ENCODE results near the gene NCAM1.
"Not testable (repeated sequence)": the region's sequence is repeated elsewhere in the genome, so short reads cannot be mapped to it uniquely, and the experiment has no call there.

Gene NCAM1

DNA sequence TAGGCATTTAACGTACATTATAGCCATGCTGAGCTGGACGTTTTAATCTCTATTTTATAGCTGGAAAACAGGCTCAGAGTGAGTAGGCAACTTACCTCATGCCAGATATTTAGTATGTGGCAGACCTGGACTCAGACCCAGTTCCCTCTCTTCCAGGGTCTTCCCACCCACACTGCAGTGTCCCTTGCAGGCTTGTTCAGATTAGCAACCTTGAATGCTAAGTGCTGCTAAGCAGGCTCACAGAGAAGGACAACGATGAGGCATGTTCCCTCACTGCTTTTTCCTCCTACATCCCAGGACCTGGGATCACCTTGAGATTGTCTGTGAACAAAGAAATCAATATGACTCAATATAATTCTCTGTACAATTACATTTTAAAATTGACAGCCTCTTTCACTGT lies 65.6 kb downstream of the NCAM1 start:
- no peak overlapping the region for H3K4me3 ChIP-seq (ENCODE audit: low read depth, low read length)
- no peak for TF ChIP-seq CTCF (conservative IDR thresholded peaks at IDR 0.05; ENCODE audit: low read depth, low read length)
- no peak for DNase-seq (ENCODE audit: low read depth)

DNA sequence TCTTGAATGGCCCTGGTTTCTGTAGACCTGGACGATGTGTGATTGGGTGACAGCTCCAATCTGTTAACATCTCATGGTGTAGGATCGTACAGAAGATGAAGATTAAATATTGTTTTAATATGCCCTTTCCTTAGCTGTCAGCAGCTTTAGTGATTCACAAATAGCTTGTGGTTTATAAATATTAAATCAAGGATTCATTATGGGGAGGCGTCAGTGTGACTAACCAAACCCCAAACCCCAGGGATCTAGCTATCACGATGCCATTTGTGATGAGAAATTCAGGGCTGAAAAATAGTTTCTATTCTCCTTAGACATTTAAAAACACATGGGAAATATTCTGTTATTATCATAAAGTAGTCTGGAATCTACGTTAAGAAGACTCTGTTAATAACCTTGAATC lies 73.4 kb downstream of the NCAM1 start:
- no peak overlapping the region for H3K4me3 ChIP-seq (ENCODE audit: low read depth, low read length)
- TF ChIP-seq CTCF (conservative IDR thresholded peaks at IDR 0.05; ENCODE audit: low read depth, low read length), result no peak
- DNase-seq (ENCODE audit: low read depth), result no peak

DNA sequence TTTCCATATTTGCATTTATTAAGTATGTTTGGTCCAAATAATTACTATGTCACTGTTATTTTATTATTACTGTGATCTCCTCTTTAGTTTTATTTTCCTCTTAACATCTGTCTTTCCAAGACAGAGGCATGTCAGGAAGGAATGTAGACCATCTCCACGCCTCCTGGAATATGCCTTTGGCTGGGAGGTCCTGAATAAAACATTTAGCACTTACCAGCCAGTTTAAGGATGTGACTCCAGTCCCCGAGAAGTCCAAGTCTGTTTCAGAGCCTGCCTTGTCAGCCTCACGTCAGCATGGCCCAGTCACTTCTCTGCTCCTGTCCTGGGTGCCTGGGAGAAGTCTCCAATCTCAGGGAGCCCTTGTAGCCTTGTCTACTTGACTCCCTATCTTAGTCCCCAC lies 74.5 kb downstream of the NCAM1 start:
- no peak for DNase-seq (ENCODE audit: low read depth)
- no peak for TF ChIP-seq CTCF (conservative IDR thresholded peaks at IDR 0.05; ENCODE audit: low read depth, low read length)
- no peak overlapping the region for H3K4me3 ChIP-seq (ENCODE audit: low read depth, low read length)

DNA sequence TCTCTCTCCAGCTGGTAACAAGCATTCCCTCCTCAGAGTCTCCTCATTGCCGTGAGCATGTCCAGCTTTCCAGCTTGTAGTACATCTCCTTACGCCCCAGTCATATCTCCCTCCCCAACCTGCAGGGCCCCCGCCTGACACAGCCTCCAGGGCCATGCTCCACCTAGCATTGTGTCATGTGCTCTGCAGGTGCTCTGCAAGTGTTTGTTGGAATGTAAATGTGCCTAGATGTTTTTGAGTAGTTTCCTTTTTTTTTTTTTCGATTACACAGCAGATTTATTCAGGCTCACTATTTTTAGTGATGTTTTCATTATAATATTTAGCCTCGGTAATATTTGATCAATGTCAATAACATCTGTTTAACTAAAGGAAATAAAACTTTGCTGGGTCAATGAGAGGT lies 82.5 kb downstream of the NCAM1 start:
- TF ChIP-seq CTCF (conservative IDR thresholded peaks at IDR 0.05; ENCODE audit: low read depth, low read length), result no peak
- H3K4me3 ChIP-seq (ENCODE audit: low read depth, low read length), result no peak overlapping the region
- no peak for DNase-seq (ENCODE audit: low read depth)

- TF ChIP-seq CTCF (conservative IDR thresholded peaks at IDR 0.05; ENCODE audit: low read depth, low read length), result no peak
- no peak for DNase-seq (ENCODE audit: low read depth)
- no peak overlapping the region for H3K4me3 ChIP-seq (ENCODE audit: low read depth, low read length)
These were observed 83.9 kb downstream of the NCAM1 start for GRCh38 chr11:113045146-113045545.

DNA sequence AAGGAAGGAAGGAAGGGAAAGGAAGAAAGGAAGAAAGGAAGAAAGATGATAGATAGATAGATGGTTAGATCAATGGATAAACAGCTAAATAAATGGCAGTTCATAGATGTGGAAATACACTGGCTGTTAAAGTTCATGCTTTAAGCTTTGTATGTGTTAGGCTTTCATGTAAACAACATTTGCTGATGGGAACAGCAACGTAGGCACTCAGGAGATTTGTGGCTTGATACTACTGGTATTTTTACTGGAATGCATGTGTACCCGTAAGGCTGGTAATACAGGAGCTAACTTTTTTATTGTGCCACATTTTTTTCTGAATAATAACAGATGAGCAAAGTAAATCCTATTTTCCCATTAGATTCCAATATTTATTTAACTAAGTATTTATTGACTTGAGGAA lies 85.6 kb downstream of the NCAM1 start:
- no peak overlapping the region for H3K4me3 ChIP-seq (ENCODE audit: low read depth, low read length)
- no peak for DNase-seq (ENCODE audit: low read depth)
- TF ChIP-seq CTCF (conservative IDR thresholded peaks at IDR 0.05; ENCODE audit: low read depth, low read length), result no peak

DNA sequence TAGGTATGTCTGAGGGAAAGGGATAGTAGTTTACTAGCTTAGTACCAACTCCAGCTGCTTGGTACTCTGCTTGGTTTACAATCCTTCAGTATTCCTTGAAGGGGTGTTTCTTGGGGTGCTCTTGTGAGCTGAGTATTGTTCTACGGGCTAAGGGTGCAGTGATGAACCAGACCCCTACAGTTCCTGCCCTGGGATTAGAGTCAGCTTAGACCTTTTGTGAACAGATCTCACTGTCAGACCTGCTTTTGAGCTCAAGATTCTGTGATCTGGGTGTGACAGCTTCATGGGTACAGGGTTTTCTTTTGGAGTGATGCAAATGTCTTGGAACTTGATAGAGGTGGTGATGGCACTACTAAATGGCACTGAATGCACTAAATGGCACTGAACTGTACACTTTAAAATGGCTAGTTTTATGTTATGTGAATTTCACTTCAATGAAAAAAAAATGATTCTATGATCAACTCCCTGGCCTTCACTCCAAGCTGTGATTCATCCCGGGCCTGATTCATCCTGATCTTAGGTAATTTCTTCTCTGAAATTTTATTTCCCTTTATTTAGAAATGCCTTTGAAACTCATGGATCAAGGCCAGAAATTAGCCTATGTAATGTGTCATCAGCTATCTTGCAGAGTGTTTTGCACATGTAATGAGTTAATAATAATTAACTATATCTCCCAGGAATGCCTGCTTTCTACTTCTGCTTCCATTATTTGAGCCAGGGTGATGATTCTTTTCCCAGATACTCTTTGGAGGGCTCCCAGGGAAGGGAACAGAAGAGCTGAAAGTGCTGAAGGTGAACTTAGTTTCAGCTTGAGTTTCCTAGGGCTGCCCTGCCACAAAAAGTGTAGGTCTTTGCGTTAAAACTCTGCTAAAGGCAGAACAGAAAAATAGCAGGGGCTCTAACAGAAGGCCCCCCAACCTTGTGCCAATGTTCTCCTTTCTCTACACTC lies 87.9 kb downstream of the NCAM1 start:
- no peak for TF ChIP-seq CTCF (conservative IDR thresholded peaks at IDR 0.05; ENCODE audit: low read depth, low read length)
- peak; percentile 41 for DNase-seq (ENCODE audit: low read depth)
- no peak overlapping the region for H3K4me3 ChIP-seq (ENCODE audit: low read depth, low read length)

GRCh38 chr11:113053042-113053441 lies 91.8 kb downstream of the NCAM1 start:
- not testable (repeated sequence) for DNase-seq (ENCODE audit: low read depth); H3K4me3 ChIP-seq (ENCODE audit: low read depth, low read length)

Measured in choroid plexus epithelial cell (primary cell).